GM12892 (cell line): ENCODE data around the gene ZNF622.

Experiments used
- POLR2A ChIP-seq: IDR thresholded peaks from 2 replicates; pipeline ENCODE4 v1.6.1; 2011; ENCODE audit warnings: low read depth, low read length, control low read depth
- POLR2AphosphoS5 ChIP-seq: IDR thresholded peaks from 2 replicates; pipeline ENCODE4 v1.6.1; 2011; ENCODE audit warnings: low read depth, low read length, control low read depth
- TAF1 ChIP-seq: IDR thresholded peaks from 2 replicates; pipeline ENCODE4 v1.6.1; 2011; ENCODE audit warnings: low read depth, mild to moderate bottlenecking, control low read depth, low read length, borderline replicate concordance

- TF ChIP-seq POLR2A, result no peak
- no peak for TF ChIP-seq TAF1
- no peak for TF ChIP-seq POLR2AphosphoS5
Measured at GRCh38 chr5:16406630-16407029, 59.0 kb downstream of the ZNF622 start.
